CD4-positive, alpha-beta T cell treated with Interleukin-6 at 100 ng/mL for 8 hours (primary cell): ENCODE measurements around the gene EVL.
"Not testable (repeated sequence)": the region's sequence is repeated elsewhere in the genome, so short reads cannot be mapped to it uniquely, and the experiment has no call there.

Experiments
- DNase-seq: peaks from one replicate; pipeline ENCODE4 v3.0.0-alpha.2; 2020; ENCODE audit warnings: mixed read lengths, low spot score

Gene EVL

DNA sequence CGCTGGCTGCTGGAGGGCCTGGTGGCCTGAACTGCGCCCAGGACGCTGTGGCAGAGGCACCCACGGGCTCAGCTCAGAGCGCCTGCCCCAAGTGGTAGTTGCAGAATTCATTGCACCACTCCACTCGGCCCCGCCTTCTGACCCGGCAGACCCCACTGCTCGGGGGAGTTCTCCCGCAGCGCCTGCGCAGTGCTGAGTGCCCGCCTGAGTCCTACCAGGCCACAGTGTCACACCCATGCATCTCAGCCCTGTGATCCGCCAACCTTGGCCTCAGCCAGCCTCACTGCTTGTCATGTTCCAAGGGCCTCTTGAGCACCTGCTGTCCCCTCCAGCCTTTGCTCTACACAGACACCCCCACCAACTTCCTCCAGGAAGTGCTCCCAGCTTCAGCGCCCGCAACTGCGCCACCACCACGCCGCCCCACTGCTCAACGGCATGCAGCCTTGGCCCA is 82.0 kb downstream of the EVL start:
- peak; percentile 54 for DNase-seq

DNA sequence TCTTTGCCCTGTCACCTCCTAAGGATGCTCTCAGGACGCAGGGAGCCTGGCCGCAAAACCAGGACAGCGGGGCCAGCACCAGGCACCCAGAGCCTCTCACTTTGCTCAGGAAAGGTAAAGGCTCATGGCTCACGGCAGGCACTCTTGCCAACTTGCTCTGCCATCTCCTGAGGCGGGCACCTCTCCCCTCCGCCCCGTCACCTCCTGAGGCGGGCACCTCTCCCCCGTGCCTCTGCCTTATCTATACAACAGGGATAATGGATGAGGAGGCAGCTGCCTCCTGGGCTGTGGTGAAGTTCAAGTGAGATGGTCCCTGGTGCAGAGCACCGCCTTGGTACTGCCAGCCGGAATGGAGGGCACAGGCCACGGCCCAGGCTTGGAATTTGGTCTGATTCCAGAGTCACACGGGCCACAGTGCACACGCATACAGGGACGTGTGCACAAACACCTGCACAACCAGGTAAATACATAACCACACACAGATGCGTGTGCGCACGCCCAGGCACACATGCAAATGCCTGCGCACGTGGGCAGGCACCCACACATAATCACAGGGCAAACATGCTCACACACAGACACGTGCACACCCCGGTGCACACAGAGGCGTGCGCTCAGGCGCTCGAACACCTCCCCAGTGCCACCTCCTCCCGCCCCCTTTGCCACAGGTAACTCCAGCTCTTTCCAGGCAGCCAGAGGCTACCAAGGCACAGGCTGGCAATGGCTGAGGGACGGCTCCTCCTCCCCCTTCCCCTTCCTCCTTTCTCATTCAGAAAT is 82.7 kb downstream of the EVL start:
- DNase-seq = no peak

DNA sequence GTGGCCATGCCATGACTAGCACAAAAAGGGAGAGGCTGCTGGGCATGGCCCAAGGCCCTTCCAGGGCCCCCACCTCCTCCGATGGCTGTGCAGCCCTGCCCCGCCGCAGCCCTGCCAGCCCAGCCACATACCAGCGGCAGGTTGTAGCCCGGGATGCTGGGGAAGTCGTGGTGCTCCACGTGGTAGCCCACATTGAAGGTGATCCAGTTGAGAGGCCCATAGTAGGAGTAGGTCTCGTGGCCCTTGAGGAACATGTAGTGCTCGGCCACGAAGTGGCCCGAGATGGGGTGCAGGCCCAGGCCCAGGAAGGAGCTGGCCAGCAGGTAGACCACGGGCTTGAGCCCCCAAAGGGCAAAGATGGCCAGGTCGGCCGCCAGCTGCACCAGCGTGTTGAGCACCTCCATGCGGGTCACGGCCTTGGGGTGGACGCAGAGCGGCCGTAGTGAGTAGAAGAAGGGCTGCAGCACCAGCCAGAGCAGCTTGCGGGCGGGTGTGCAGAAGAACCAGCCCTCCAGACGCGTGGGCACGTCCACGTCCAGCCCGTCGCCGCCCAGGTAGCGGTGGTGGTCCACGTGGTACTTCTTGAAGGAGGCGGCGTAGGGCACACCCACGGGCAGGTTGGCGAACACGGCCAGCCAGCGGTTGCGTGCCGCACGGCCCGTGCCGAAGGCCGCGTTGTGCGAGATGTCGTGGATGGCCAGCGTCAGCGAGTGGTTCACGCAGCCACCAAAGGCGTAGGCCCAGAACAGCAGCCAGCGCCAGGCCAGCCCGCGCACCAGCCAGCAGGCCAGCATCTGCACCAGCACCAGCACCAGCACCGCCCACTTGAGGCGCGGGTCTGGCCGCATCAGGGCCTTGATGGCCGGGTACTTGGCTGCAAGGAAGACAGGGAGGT is 83.9 kb downstream of the EVL start:
- no peak for DNase-seq

DNA sequence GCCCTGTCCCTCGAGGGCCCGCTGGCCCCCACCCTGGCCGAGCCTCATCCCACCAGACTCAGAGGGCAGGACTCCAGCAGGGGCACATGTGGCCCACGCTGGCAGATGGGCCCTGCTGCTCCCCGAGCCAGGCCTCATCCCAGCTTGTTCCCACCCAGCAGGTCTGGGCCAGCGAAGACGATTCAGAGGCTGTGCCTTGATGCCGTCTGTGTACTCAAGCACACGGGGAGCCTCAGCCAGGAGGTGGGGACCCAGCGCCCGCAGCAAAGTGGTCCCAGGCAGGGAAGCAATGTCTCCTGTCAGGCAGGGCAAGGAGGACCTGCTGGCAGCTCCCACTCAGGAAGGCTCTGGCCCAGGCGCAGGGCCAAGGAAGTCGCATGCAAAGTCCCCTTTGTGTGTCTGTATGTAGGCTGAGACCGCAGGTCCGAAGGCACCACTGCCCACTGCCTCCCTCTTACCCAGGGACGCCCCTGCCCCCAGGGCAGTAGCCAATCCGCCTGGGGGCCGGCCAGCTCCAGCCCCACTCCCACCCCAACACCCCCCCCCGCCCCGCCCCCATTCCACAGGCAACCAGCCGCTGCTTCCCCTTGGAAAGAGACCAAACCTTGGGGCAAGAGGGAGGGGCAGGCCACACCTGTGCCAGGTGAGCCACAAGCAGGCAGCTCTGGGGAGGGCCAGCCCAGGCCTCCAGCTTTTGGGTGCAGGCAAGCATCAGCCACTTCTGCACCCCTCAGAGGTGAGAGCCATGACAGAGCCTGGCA is 84.8 kb downstream of the EVL start:
- DNase-seq = no peak

DNA sequence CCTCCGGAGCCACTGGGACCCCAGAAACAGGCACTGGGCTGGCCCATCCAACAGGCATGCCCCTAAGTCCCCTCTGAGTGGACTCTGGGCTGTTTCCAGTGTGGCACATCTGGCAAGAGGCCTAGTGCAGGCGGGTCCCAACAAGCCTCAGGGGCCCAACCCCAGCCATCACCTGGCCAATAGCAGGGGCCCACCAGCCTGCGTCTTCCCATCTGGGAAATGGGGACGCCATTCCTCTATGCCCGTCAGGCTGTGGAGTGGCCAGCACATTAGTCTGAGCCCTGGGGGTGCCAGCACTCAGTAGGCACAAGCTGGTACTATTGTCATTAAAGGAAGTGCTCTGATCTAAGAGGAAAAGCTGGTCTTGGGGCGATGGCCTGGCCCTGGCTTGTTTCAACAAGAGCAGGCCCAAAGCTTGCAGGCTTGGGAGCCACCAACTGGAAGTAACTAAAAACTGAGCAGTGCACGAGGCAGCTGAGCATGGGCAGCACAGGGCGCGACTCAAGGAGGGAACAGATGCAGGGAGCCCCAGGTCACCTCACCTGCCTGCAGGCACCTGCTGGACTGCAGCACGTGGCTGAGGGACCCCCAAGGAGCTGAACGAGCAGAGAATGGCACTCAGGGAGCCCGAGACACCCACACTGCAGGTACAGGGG is 85.8 kb downstream of the EVL start:
- no peak for DNase-seq

DNA sequence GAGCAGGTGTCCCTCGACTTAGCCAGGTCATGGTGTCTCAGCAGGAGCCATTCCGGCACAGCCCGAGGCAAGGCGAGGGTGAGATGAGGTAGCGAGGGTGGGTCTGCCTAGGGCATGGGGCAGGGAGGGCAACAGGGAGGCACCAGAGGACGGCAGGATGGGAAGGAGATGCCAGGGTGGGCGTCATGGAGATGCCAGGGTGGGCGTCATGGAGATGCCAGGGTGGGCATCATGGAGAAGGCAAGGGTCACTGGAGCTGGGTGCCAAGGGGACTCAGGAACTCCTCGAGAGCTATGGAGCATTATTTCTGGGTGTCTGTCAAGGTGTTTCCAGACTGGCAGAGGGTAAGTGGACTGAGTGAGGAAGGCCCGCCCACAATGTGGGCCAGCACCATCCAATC is 86.9 kb downstream of the EVL start:
- no peak for DNase-seq

DNA sequence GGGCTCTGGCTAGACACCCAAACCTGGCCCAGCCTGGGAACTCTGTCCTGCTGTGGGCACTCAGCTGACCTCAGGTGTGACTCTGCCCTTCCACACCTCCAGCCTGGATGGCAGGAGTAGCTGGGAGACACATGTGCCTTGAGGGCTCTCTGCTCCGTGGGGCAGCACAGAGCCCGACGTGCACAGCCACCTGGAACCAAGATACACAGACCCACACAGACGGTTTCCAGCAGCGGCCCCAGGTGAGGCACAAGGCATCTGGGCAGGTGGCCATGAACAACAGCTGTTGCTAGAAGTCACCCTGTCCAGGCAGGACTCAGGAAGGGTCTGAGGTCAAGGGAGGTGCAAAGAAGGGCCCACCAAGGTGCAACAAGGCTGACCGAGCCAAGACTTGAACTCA is 88.3 kb downstream of the EVL start:
- DNase-seq = no peak

DNA sequence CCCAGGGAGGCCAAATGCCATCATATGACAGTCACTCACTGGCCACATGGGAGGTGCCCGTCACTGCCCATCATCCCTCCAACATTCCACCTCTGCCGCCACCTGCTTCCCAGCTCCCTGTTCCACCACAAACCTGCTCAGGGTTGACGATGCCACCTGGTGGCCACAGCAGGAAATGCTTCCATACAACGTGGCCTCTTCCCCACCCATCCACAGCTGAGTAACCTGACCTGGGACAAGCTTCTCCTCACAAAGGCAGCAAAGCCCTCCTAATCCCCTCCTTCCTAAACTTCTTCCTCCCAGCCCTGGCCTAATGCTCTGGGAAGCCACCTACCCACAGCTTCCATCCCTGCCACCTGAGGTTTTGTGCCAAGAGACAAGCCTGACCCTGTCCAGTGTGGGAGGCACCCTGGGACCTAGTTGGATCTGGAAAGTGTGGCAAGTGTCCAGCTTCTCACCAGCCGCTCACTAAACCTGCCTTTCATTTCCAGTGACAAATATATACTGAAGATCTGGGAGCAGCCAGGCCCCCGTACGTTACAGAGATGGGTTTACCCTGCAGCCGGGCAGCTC is 89.9 kb downstream of the EVL start:
- no peak for DNase-seq

DNA sequence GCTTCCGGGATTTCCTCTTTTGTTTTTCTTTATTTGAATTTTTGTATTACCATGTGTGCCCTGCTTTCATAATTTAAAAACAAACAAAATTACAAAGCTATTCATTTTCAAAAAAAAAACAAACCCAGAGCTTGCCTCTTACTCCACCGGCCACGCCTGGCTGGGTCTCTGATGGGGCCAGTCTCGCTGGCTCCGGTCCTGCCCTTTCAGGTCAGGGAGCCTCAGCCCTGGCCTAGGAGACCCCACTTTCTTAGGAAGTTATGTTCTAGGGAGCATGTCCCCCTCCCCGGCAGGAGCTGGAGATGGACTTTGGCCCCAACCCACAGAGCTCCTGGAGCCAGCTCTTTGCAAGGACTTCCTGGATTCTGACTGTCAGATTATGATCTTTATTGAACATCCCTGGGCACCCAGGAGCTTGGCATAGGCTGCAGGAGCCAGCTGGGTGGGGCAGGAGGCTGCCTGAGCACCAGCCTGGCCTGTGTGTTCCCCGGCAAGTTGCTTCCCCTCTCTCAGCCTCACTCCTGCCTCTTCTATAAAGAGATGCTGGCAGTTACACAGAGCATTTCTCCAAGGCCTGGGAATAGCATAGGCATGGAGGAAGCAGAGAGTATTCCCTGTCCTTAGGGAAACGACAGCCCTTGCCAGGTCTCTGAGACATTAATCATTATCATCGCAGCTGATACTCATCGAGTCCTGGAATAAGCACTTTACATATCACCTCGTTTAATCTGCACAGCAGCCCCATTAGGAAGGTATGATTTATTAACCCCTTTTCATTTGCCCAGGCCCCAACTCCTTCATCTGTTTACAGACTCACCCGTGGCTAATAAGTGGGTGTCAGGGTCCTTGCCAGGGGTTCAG is 90.8 kb downstream of the EVL start:
- no peak for DNase-seq

DNA sequence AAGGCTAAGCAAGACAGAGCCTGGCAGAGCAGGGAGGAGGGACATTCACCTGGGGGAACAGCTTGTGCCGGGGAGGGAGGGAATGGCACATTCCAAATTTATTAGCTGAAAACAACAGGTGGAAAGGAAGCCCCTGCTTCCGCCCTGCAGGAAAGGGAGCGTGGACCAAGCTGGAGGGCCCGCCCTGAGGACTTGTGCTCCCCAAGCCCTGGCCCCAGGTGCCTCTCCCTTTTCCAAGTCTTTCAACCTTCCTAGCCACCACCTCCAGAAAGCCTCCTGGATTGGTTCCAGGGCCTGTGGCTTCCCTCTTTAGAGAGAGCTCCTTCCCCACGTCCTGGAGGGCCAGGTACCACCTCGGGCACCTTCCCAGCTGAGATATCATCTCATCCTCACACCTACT is 91.6 kb downstream of the EVL start:
- no peak for DNase-seq

DNA sequence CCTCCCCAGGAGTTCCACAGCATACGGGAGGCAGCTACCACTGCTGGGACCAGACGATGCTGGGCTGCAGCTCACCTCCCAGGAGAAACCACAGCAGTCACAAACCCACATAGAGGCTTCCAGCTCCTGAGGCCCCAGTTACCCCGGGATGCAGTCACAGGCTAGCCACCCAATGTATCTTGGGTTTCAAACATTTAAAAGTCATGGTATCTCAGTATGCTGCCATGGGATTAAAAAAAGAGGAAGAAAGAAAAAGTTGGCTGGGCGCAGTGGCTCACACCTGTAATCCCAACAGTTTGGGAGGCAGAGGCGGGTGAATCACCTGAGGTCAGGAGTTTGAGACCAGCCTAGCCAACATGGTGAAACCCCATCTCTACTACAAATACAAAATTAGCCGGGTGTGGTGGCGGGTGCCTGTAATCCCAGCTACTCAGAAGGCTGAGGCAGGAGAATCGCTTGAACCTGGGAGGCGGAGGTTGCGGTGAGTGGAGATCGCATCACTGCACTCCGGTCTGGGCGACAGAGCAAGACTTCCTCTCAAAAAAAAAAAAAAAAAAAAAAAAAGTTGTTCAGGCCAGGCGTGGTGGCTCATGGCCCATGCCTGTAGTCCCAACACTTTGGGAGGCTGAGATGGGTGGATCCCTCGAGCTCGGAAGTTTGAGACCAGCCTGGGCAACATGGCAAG is 92.5 kb downstream of the EVL start:
- DNase-seq = not testable (repeated sequence)

DNA sequence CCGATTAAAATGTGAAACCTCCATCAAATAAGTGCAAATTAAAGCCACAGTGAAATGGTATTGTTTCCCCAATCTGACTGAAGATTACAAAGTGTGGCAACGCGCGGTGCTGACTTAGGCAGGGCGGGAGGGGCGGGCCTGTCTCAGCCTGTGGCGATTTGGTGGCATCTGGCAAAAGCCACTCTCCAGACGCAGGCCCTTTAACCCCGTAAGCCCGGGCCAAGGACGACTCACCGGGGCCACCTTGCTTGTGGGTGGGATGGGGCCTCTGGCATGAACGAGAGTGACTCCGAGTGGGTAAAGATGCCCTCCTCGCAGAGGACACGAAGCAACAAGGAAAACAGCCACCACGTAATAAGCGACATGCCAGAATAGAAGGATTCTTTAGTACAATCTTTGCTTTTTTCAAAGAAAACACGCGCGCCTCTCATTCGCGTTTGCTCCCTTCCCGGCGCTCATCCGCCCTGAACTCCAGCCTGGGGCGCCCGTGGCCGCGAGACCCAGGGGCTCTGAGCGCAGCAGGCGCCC is 93.4 kb downstream of the EVL start:
- DNase-seq = no peak

DNA sequence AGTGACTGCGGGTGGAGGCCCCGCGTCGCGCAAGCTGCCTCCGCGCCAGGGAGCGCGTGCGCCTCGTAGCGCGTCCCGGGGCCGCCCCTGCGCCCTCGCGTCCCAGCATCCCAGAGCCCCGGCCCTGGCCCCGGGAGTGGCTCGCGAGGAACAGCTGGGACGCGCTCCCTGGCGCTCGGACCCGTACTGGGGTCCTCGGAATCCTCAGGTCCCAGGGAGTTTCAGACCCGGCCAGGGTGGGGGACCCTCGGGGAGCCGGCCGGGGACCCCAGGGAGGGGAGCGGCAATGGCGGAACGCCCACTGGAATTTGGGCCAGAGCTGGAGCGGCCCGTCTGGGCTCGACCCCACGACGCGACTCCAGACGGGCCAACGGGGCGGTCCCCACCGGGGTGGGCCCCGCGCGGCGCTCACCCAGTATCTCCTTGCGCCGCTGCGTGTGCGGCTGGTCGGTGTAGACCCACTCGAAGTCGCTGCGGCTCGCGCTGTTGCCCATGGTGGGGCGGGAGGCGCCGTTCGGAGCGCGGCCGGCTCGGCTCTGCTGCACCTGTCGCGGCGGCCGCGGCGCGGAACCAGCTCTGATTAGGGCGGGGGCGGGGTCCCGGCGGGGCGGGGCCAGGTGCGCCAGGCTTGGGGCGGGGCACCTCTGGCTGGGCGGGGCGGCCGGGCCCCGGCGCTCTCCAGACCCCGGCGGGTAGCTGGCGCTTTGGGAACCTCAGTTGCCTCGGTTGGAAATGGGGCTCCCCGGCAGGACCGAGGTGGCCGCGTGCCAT is 94.1 kb downstream of the EVL start, which contains the start of gene DEGS2:
Gene DEGS2, minus strand, starts transcription at position 552 of the 771 bp plus-strand sequence. Its CDS starts 58 bp downstream, at position 494.
- peak; percentile 57 for DNase-seq

DNA sequence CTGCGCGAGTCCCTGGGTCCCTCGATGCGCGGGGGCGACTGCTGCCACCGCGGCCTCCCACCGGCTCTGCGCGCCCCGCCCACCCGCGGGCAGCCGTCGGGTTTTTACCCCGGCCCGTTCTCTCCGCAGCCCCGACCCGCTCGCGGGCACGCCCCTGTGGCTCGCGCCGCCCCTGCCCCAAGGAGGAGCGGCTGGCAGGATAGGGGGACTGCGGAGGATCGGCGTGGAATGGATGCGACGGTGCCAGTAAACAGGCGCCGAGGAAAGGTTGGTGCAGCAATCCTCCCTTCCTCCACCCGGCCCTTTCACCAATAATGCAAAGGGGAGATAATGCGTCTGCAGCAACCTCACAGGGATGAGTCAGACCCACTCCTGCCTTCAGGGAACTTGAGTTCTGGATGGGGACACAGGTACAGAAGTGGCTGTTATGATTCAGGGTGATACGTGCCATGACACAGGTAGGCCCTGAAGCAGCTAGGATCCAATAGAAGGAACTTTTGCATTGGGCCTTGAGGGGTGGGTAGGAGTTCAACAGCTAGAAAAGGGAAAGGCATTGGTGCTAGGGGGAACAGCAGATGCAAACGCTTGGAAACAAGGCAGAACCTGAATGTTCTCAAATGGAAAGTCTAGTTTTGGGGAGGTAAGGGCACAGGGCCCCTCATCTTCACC is 94.8 kb downstream of the EVL start:
- DNase-seq = no peak

DNA sequence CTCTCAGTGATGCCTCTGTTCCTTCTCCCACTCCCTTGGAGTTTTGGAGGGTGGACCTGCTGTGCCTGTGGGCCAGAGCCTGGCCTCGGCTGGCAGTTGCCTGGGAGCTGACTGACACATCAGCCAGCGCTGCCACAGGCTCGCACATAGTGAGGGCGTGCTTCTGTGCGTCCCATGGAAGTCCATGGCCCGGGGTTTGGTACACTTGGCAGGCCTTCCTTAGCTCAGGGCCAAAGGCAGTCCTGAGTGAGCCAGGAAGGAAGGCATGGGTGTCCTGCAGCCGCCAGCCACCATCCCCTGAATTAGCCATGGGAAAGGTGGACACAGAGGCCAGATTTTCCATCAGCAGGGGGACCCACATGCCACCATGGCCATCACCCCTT is 95.3 kb downstream of the EVL start:
- DNase-seq = no peak

DNA sequence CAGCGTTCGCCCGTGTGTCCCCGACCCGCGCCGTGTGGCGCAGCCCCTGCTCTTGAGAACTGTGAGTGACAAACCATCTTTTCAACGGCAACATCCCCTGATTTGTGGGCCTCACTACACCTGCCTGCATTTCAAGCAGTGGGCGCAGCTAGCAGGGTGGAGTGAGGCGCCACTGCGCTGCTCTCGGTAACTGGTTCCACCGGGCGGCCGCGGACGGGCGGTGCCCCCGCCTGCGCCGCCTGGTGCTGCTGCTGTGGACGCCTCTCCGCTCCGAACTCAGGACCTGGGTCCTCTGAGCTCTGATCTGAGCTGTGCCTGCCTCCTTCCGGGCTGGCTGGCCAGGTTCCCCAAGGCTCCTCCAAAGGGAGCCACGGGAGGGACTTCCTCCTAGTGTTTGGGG is 100.2 kb downstream of the EVL start:
- DNase-seq = no peak

DNA sequence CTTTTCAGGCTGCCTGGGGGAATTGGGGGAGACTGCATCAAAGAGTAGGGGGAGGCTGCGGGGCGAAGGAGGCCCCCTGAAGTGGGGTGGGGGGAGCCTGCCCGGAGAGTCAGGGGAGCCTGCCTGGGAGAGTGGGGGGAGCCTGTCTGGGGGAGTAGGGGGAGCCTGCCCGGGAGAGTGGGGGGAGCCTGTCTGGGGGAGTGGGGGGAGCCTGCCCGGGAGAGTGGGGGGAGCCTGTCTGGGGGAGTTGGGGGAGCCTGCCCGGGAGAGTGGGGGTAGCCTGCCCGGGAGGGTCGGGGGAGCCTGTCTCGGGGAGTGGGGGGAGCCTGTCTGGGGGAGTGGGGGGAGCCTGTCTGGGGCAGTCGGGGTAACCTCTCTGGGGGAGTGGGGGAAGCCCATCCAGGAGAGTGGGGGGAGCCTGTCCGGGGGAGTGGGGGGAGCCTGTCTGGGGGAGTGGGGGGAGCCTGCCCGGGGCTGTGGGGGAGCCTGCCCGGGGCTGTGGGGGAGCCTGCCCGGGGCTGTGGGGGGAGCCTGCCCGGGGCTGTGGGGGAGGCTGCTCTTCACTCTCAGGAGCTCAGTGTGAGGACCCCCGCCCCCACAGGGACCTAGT is 100.7 kb downstream of the EVL start:
- no peak for DNase-seq

DNA sequence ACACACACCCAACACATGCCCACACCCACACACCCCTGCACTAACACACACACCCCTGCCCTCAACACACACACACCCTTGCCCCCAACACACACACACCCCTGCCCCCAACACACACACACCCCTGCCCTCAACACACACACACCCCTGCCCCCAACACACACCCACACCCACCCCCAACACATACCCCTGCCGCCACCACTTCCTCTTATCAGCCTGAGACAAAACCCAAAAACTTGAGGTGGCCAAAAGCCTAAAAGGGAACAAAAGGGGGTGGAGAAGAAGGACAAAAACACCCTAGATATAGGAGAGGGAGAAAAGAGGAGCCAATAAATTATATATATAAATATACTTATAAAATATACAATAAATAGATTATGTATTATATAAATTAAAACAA is 103.3 kb downstream of the EVL start:
- no peak for DNase-seq
